DND-41 (cell line): ENCODE results near the gene FHIT.
"Not testable (repeated sequence)": the region's sequence is repeated elsewhere in the genome, so short reads cannot be mapped to it uniquely, and the experiment has no call there.

Experiments
- ATAC-seq: fragments of 200-7000 bp; cut with Tn5 transposase; 3 replicates; pipeline ENCODE4 v1.9.1; 2021; ENCODE audit warnings: low read depth; ENCODE audit not compliant: insufficient read depth
- DNase-seq: peaks from one replicate; pipeline ENCODE4 v3.0.0-alpha.2; 2020
- H2AFZ ChIP-seq: 2 replicates; pipeline ENCODE4 v1.6.0; 2012; ENCODE audit warnings: low read depth, low read length
- H3K27ac ChIP-seq: 2 replicates; pipeline ENCODE4 v1.5.1; 2012; ENCODE audit warnings: low read length, inconsistent platforms
- H3K27me3 ChIP-seq: fragments of 200-600 bp; sonication (generic); 2 replicates; pipeline ENCODE4 v1.6.0; 2012; ENCODE audit warnings: low read length, mild to moderate bottlenecking, inconsistent platforms; ENCODE audit not compliant: insufficient read depth, poor library complexity
- H3K36me3 ChIP-seq: 2 replicates; pipeline ENCODE4 v1.5.1; 2012; ENCODE audit warnings: low read length, inconsistent platforms; ENCODE audit not compliant: insufficient read depth
- H3K4me1 ChIP-seq: 2 replicates; pipeline ENCODE4 v1.5.1; 2012; ENCODE audit warnings: mild to moderate bottlenecking, low read length; ENCODE audit not compliant: insufficient read depth
- H3K4me2 ChIP-seq: 2 replicates; pipeline ENCODE4 v1.6.0; 2012; ENCODE audit warnings: mild to moderate bottlenecking, moderate library complexity, low read length, inconsistent platforms; ENCODE audit not compliant: insufficient read depth
- H3K4me3 ChIP-seq, 2 experiments: fragments of 200-600 bp in 1 of 2; shearing (Covaris generic) in 1 of 2; 2 replicates each; pipeline ENCODE4 v1.5.1; 2012 to 2016; ENCODE audit warnings: inconsistent platforms in 2 of 2, low read length in 2 of 2, mild to moderate bottlenecking in 2 of 2, low read depth in 1 of 2, moderate library complexity in 1 of 2
- H3K79me2 ChIP-seq: 2 replicates; pipeline ENCODE4 v1.6.0; 2012; ENCODE audit warnings: low read length, inconsistent platforms; ENCODE audit not compliant: insufficient read depth
- H3K9ac ChIP-seq: 2 replicates; pipeline ENCODE4 v1.6.0; 2012; ENCODE audit warnings: low read depth, mild to moderate bottlenecking, inconsistent platforms, low read length, moderate library complexity
- H3K9me3 ChIP-seq: 2 replicates; pipeline ENCODE4 v1.5.1; 2012; ENCODE audit warnings: low read length, moderate library complexity, mild to moderate bottlenecking, inconsistent platforms; ENCODE audit not compliant: insufficient read depth, severe bottlenecking
- H4K20me1 ChIP-seq: 2 replicates; pipeline ENCODE4 v1.6.0; 2012; ENCODE audit warnings: low read length; ENCODE audit not compliant: insufficient read depth
- EZH2 ChIP-seq: IDR thresholded peaks from 3 replicates; pipeline ENCODE4 v1.6.1; 2012; ENCODE audit warnings: borderline replicate concordance, low read depth, mild to moderate bottlenecking, moderate library complexity, low read length, inconsistent platforms; ENCODE audit not compliant: severe bottlenecking
- TF ChIP-seq, protein P1 (sequence below): IDR thresholded peaks from 2 replicates; pipeline ENCODE4 v1.5.1; 2012; ENCODE audit warnings: borderline replicate concordance, low read length, moderate library complexity, mild to moderate bottlenecking; ENCODE audit not compliant: poor library complexity, severe bottlenecking; ENCODE audit errors: extremely low read depth

Gene FHIT

DNA sequence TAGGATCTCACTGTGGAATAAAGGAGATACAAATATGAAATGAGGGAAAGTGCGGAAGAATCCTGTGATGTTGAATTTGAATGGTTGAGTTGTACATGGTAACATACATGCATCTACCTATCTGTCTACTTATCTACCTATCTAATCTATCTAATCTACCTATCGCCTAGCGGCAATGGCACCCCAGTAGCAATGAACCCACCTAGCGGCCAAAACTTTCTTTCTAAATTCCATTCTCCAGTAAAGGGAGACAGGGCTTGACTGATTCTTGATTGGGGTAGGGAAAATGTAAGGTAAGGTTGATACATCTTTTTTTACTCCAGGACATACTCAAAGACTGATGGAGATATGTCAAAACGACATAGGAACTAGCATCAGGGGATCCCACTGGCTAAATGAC, 345.0 kb downstream of the FHIT start:
- no peak overlapping the region for H3K4me2 ChIP-seq
- no peaks in the 10 kb centered on the region for H4K20me1 ChIP-seq
- H3K4me1 ChIP-seq: no peaks in the 10 kb centered on the region
- TF ChIP-seq, protein P1, sequence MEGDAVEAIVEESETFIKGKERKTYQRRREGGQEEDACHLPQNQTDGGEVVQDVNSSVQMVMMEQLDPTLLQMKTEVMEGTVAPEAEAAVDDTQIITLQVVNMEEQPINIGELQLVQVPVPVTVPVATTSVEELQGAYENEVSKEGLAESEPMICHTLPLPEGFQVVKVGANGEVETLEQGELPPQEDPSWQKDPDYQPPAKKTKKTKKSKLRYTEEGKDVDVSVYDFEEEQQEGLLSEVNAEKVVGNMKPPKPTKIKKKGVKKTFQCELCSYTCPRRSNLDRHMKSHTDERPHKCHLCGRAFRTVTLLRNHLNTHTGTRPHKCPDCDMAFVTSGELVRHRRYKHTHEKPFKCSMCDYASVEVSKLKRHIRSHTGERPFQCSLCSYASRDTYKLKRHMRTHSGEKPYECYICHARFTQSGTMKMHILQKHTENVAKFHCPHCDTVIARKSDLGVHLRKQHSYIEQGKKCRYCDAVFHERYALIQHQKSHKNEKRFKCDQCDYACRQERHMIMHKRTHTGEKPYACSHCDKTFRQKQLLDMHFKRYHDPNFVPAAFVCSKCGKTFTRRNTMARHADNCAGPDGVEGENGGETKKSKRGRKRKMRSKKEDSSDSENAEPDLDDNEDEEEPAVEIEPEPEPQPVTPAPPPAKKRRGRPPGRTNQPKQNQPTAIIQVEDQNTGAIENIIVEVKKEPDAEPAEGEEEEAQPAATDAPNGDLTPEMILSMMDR: no peak
- no peak for TF ChIP-seq EZH2
- H3K4me3 ChIP-seq: no peak overlapping the region
- DNase-seq: no peak
- no peak overlapping the region for H3K27ac ChIP-seq
- ATAC-seq: no peak
- no peaks in the 10 kb centered on the region for H3K27me3 ChIP-seq
- H3K79me2 ChIP-seq: no peaks in the 10 kb centered on the region
- no peak overlapping the region for H3K9ac ChIP-seq
- no peaks in the 10 kb centered on the region for H3K9me3 ChIP-seq
- no peaks in the 10 kb centered on the region for H3K36me3 ChIP-seq
- no peak overlapping the region for H2AFZ ChIP-seq

DNA sequence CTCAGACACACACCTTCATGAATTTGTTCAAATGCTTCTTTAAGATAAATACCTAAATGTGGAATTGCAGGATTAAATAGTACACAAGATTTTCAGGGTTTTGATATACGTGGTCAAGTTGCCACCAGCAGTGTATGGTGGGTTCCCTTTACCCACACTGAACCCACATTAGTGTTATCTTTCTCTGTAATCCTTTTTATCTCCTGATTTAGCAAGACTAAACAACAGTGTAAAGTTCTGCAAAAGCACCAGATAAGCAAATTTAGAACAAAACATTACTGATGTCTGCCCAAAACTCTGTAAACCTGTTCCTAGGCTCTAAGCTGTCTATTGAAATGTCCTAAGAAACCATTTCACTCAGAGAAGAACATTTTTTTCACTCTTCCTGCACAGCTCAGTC, 352.9 kb downstream of the FHIT start:
- H3K9ac ChIP-seq: no peak overlapping the region
- H3K4me3 ChIP-seq: no peak overlapping the region
- no peaks in the 10 kb centered on the region for H3K27me3 ChIP-seq
- TF ChIP-seq, protein P1: no peak
- no peak for TF ChIP-seq EZH2
- no peaks in the 10 kb centered on the region for H3K79me2 ChIP-seq
- no peaks in the 10 kb centered on the region for H3K36me3 ChIP-seq
- DNase-seq (no peak), ATAC-seq (no peak; the same call in 2 of the 3 replicates)
- H3K4me2 ChIP-seq: no peak overlapping the region
- peaks cover 7% of the 10 kb centered on the region; the same call in 1 of the 2 replicates for H3K4me1 ChIP-seq
- H4K20me1 ChIP-seq: no peaks in the 10 kb centered on the region
- no peak overlapping the region for H2AFZ ChIP-seq
- H3K27ac ChIP-seq: no peak overlapping the region
- no peaks in the 10 kb centered on the region for H3K9me3 ChIP-seq

GRCh38 chr3:60893946-60894345, 357.3 kb downstream of the FHIT start:
- Histone ChIP-seq H3K79me2 (no peaks in the 10 kb centered on the region), H2AFZ (no peak overlapping the region), H3K36me3 (no peaks in the 10 kb centered on the region), H3K9ac (no peak overlapping the region), H3K4me1 (peaks cover 7% of the 10 kb centered on the region; the same call in 1 of the 2 replicates), H4K20me1 (no peaks in the 10 kb centered on the region), H3K27me3 (no peaks in the 10 kb centered on the region), H3K27ac (no peak overlapping the region), H3K4me3 (no peak overlapping the region), H3K4me2 (no peak overlapping the region), H3K9me3 (no peaks in the 10 kb centered on the region)
- ATAC-seq: peak; percentile 74
- DNase-seq: no peak
- no peak for TF ChIP-seq EZH2
- TF ChIP-seq, protein P1: no peak

GRCh38 chr3:60890226-60890625, 361.0 kb downstream of the FHIT start:
- ATAC-seq (no peak), DNase-seq (no peak)
- H3K27ac ChIP-seq: no peak overlapping the region
- no peak overlapping the region for H2AFZ ChIP-seq
- peaks cover 7% of the 10 kb centered on the region; the same call in 1 of the 2 replicates for H3K4me1 ChIP-seq
- H4K20me1 ChIP-seq: no peaks in the 10 kb centered on the region
- TF ChIP-seq EZH2: no peak
- TF ChIP-seq, protein P1: no peak
- H3K36me3 ChIP-seq: no peaks in the 10 kb centered on the region
- no peaks in the 10 kb centered on the region for H3K9me3 ChIP-seq
- H3K27me3 ChIP-seq: no peaks in the 10 kb centered on the region
- no peaks in the 10 kb centered on the region for H3K79me2 ChIP-seq
- H3K4me2 ChIP-seq: no peak overlapping the region
- H3K9ac ChIP-seq: no peak overlapping the region
- no peak overlapping the region for H3K4me3 ChIP-seq

GRCh38 chr3:60888952-60889351, 362.3 kb downstream of the FHIT start:
- H3K4me3 ChIP-seq, DNase-seq, H3K4me2 ChIP-seq, H3K9me3 ChIP-seq, ATAC-seq, H3K36me3 ChIP-seq, H3K27me3 ChIP-seq, H3K27ac ChIP-seq, H3K79me2 ChIP-seq, H3K4me1 ChIP-seq, H2AFZ ChIP-seq, H4K20me1 ChIP-seq, H3K9ac ChIP-seq: not testable (repeated sequence)
